Measurements from ENCODE around the gene SPARCL1. TPM values are rescaled to one million over a fixed set of nuclear protein-coding genes. Genes with fewer than 3 reads are reported as not detected.

The SPARCL1 gene
- polyA plus RNA-seq, 1 of the 3 experiments (the other 2 are of a cell fraction) = not detected

GRCh38 chr4:87500092-87500462 lies 29.1 kb downstream of the SPARCL1 start (continued):
- TF ChIP-seq CTCF (IDR thresholded peaks at IDR 0.05) (no peak), RCOR1 (IDR thresholded peaks at IDR 0.05; ENCODE audit: low read length) (no peak), FOSL2 (IDR thresholded peaks at IDR 0.05; ENCODE audit: borderline replicate concordance, low read depth) (no peak), MEF2A (IDR thresholded peaks at IDR 0.05; ENCODE audit: borderline replicate concordance, low read depth) (no peak)

GRCh38 chr4:87499403-87500091 lies 29.6 kb downstream of the SPARCL1 start:
- no peak for DNase-seq
- POLR2A ChIA-PET = no interaction called here

More at GRCh38 chr4:87499403-87500091, 29.6 kb downstream of the SPARCL1 start:
- no peaks in the 10 kb centered on the region for H3K27me3 ChIP-seq (ENCODE audit: insufficient read depth)
- CTCF ChIA-PET = interaction anchor here (1.3 to 1.4 kb wide), 2 partner anchors 34 to 179 kb away, joined by 3 read pairs; no protein-coding TSS in a partner anchor
- no peaks in the 10 kb centered on the region for H3K79me2 ChIP-seq (ENCODE audit: insufficient read depth)
- peaks cover 6% of the 10 kb centered on the region in 2 experiments; a peak in 3 of 4 replicates for H3K4me1 ChIP-seq (ENCODE audit: control insufficient read depth in 1 of 2, insufficient read depth in 2 of 2, low read depth in 1 of 2, low read length in 1 of 2)
- no peak overlapping the region for H3K9ac ChIP-seq
- no peaks in the 10 kb centered on the region for H3K9me2 ChIP-seq
- WGBS (ENCODE audit: low lambda C conversion rate) = 81% methylated on average over 7 of the region's 7 CpGs
- no peaks in the 10 kb centered on the region for H3K9me3 ChIP-seq
- H3F3A ChIP-seq (replicated peaks; ENCODE audit: insufficient read depth) = no peaks in the 10 kb centered on the region
- no peaks in the 10 kb centered on the region for H4K20me1 ChIP-seq (ENCODE audit: insufficient read depth)
- H3K4me3 ChIP-seq (ENCODE audit: low read depth in 2 of 2, low read length in 1 of 2) = no peak overlapping the region
- no peak for TF ChIP-seq GATA2 (CRISPR knock-in tag; IDR thresholded peaks at IDR 0.05)
- TF ChIP-seq RFX5 (IDR thresholded peaks at IDR 0.05; ENCODE audit: low read length) = no peak
- no peak for TF ChIP-seq IRF3 (IDR thresholded peaks at IDR 0.05; ENCODE audit: low read depth, low read length)
- no peak for TF ChIP-seq MAX (IDR thresholded peaks at IDR 0.05; ENCODE audit: low read depth)
- TF ChIP-seq NFIC (IDR thresholded peaks at IDR 0.05; ENCODE audit: borderline replicate concordance) = no peak
- no peak for TF ChIP-seq ELF1 (IDR thresholded peaks at IDR 0.05)
- TF ChIP-seq SMC3 (IDR thresholded peaks at IDR 0.05; ENCODE audit: low read depth, low read length) = no peak
- no peak for TF ChIP-seq FOSL2 (IDR thresholded peaks at IDR 0.05; ENCODE audit: borderline replicate concordance, low read depth)
- no peak for TF ChIP-seq REST (IDR thresholded peaks at IDR 0.05; ENCODE audit: low read depth, low read length)
- TF ChIP-seq EZH2phosphoT487 (IDR thresholded peaks at IDR 0.05; ENCODE audit: borderline replicate concordance, low read depth) = no peak
- H3K36me3 ChIP-seq (replicated peaks in 1 of 2; ENCODE audit: control insufficient read depth in 1 of 2, insufficient read depth in 2 of 2, low read length in 1 of 2) = no peaks in the 10 kb centered on the region
- peak overlapping the region in 1 of 2 experiments; percentile 35; a peak in 1 of 4 replicates for H3K27ac ChIP-seq (ENCODE audit: low read depth in 2 of 2, low read length in 1 of 2)
- no peak overlapping the region for H3K4me2 ChIP-seq
- H2AFZ ChIP-seq (ENCODE audit: low read depth) = no peak overlapping the region
